Measurements from ENCODE around the gene TMEM134.

The TMEM134 gene

GRCh38 chr11:67416416-67417335, 52.4 kb downstream of the TMEM134 start:
- H3K27ac ChIP-seq (ENCODE audit: low read length), result no peak overlapping the region

GRCh38 chr11:67415501-67416304, 53.3 kb downstream of the TMEM134 start, which contains the start of gene CARNS1:
Gene CARNS1, plus strand, starts transcription at chr11:67415678. Its CDS starts 522 bp downstream, at chr11:67416200.
- H3K4me1 ChIP-seq (ENCODE audit: low read length), result peaks cover 35% of the 10 kb centered on the region
- no peaks in the 10 kb centered on the region for H3K9me3 ChIP-seq (ENCODE audit: insufficient read depth, low read length)
- H3K4me3 ChIP-seq (ENCODE audit: low read length), result no peak within 1 kb of the TSS
- H3K36me3 ChIP-seq (replicated peaks; ENCODE audit: low read depth, low read length), result no peaks in the 10 kb centered on the region
- no peak within 1 kb of the TSS for H3K4me2 ChIP-seq (ENCODE audit: low read length)
- peaks cover 51% of the 10 kb centered on the region for H3K27me3 ChIP-seq (ENCODE audit: low read depth, low read length)
- TF ChIP-seq EZH2phosphoT487 (IDR thresholded peaks at IDR 0.05; ENCODE audit: low read depth) (no peak), CTCF (IDR thresholded peaks at IDR 0.05; ENCODE audit: low read depth, low read length) (no peak)
- no peak within 1 kb of the TSS for H3K9ac ChIP-seq (ENCODE audit: low read length)
- no peaks in the 10 kb centered on the region for H3K79me2 ChIP-seq (ENCODE audit: low read length)
- H3K27ac ChIP-seq (ENCODE audit: low read length), result no peak within 1 kb of the TSS
- no peaks in the 10 kb centered on the region for H4K20me1 ChIP-seq (ENCODE audit: insufficient read depth, low read length)
- no peak within 1 kb of the TSS for H2AFZ ChIP-seq (ENCODE audit: low read depth, low read length)

More at GRCh38 chr11:67416416-67417335, 52.4 kb downstream of the TMEM134 start:
- Histone ChIP-seq H3K4me3 (ENCODE audit: low read length) (no peak overlapping the region), H4K20me1 (ENCODE audit: insufficient read depth, low read length) (no peaks in the 10 kb centered on the region), H3K9ac (ENCODE audit: low read length) (no peak overlapping the region), H3K79me2 (ENCODE audit: low read length) (no peaks in the 10 kb centered on the region), H3K4me1 (ENCODE audit: low read length) (peaks cover 35% of the 10 kb centered on the region), H3K4me2 (ENCODE audit: low read length) (no peak overlapping the region), H3K27me3 (ENCODE audit: low read depth, low read length) (peaks cover 46% of the 10 kb centered on the region), H2AFZ (ENCODE audit: low read depth, low read length) (no peak overlapping the region), H3K9me3 (ENCODE audit: insufficient read depth, low read length) (no peaks in the 10 kb centered on the region), H3K36me3 (replicated peaks; ENCODE audit: low read depth, low read length) (no peaks in the 10 kb centered on the region)
- TF ChIP-seq EZH2phosphoT487 (IDR thresholded peaks at IDR 0.05; ENCODE audit: low read depth) (no peak), CTCF (IDR thresholded peaks at IDR 0.05; ENCODE audit: low read depth, low read length) (no peak)

- TF ChIP-seq EZH2phosphoT487 (IDR thresholded peaks at IDR 0.05; ENCODE audit: low read depth), result no peak
- TF ChIP-seq CTCF (IDR thresholded peaks at IDR 0.05; ENCODE audit: low read depth, low read length), result no peak
- Histone ChIP-seq H2AFZ (ENCODE audit: low read depth, low read length) (no peak overlapping the region), H3K27ac (ENCODE audit: low read length) (no peak overlapping the region), H4K20me1 (ENCODE audit: insufficient read depth, low read length) (no peaks in the 10 kb centered on the region), H3K36me3 (replicated peaks; ENCODE audit: low read depth, low read length) (no peaks in the 10 kb centered on the region), H3K27me3 (ENCODE audit: low read depth, low read length) (peaks cover 40% of the 10 kb centered on the region), H3K4me2 (ENCODE audit: low read length) (no peak overlapping the region), H3K4me3 (ENCODE audit: low read length) (no peak overlapping the region), H3K79me2 (ENCODE audit: low read length) (no peaks in the 10 kb centered on the region), H3K9me3 (ENCODE audit: insufficient read depth, low read length) (no peaks in the 10 kb centered on the region), H3K9ac (ENCODE audit: low read length) (no peak overlapping the region), H3K4me1 (ENCODE audit: low read length) (peaks cover 33% of the 10 kb centered on the region)
Measured at GRCh38 chr11:67413266-67413849, 55.7 kb downstream of the TMEM134 start.
